ENCODE results near the gene GRM1. TPM values are rescaled to one million over a fixed set of nuclear protein-coding genes. Genes with fewer than 3 reads are reported as not detected.

GRM1 gene
- polyA plus RNA-seq, 1 experiment, result 0.01 TPM

GRCh38 chr6:146364816-146365594 lies 336.1 kb downstream of the GRM1 start:
- POLR2A ChIA-PET, result no interaction called here
- no peak overlapping the region for H3K27ac ChIP-seq (ENCODE audit: low read depth, low read length)
- TF ChIP-seq CTCF (IDR thresholded peaks at IDR 0.05; ENCODE audit: low read depth, low read length), result no peak
- no peak for DNase-seq (ENCODE audit: low read depth, low spot score)
- H3K9me3 ChIP-seq (ENCODE audit: control insufficient read depth, insufficient read depth, low read length), result no peaks in the 10 kb centered on the region
- H3K4me3 ChIP-seq (ENCODE audit: low read depth, low read length), result no peak overlapping the region
- CTCF ChIA-PET, result no interaction called here
- H3K27me3 ChIP-seq (ENCODE audit: control insufficient read depth, insufficient read depth, low read length), result no peaks in the 10 kb centered on the region

- ChIA-PET CTCF (no interaction called here), POLR2A (no interaction called here)
- Histone ChIP-seq H3K27ac (ENCODE audit: low read depth, low read length) (no peak overlapping the region), H3K27me3 (ENCODE audit: control insufficient read depth, insufficient read depth, low read length) (no peaks in the 10 kb centered on the region), H3K9me3 (ENCODE audit: control insufficient read depth, insufficient read depth, low read length) (no peaks in the 10 kb centered on the region), H3K4me3 (ENCODE audit: low read depth, low read length) (no peak overlapping the region)
- DNase-seq (ENCODE audit: low read depth, low spot score), result no peak
- no peak for TF ChIP-seq CTCF (IDR thresholded peaks at IDR 0.05; ENCODE audit: low read depth, low read length)
Observed at GRCh38 chr6:146367061-146367460, 338.2 kb downstream of the GRM1 start.

- no peaks in the 10 kb centered on the region for H3K9me3 ChIP-seq (ENCODE audit: control insufficient read depth, insufficient read depth, low read length)
- TF ChIP-seq CTCF (IDR thresholded peaks at IDR 0.05; ENCODE audit: low read depth, low read length), result no peak
- CTCF ChIA-PET, result no interaction called here
- POLR2A ChIA-PET, result no interaction called here
- no peak for DNase-seq (ENCODE audit: low read depth, low spot score)
- H3K27ac ChIP-seq (ENCODE audit: low read depth, low read length), result no peak overlapping the region
- H3K27me3 ChIP-seq (ENCODE audit: control insufficient read depth, insufficient read depth, low read length), result no peaks in the 10 kb centered on the region
- H3K4me3 ChIP-seq (ENCODE audit: low read depth, low read length), result no peak overlapping the region
Observed at GRCh38 chr6:146369866-146370265, 341.0 kb downstream of the GRM1 start.

- no peak for DNase-seq (ENCODE audit: low read depth, low spot score)
Observed at GRCh38 chr6:146381486-146381885, 352.6 kb downstream of the GRM1 start.

More at GRCh38 chr6:146381486-146381885, 352.6 kb downstream of the GRM1 start:
- CTCF ChIA-PET, result no interaction called here
- H3K27me3 ChIP-seq (ENCODE audit: control insufficient read depth, insufficient read depth, low read length), result no peaks in the 10 kb centered on the region
- POLR2A ChIA-PET, result no interaction called here
- peak; percentile 20; the same call in 1 of the 2 replicates for TF ChIP-seq CTCF (IDR thresholded peaks at IDR 0.05; ENCODE audit: low read depth, low read length)
- no peaks in the 10 kb centered on the region for H3K9me3 ChIP-seq (ENCODE audit: control insufficient read depth, insufficient read depth, low read length)
- no peak overlapping the region for H3K4me3 ChIP-seq (ENCODE audit: low read depth, low read length)
- H3K27ac ChIP-seq (ENCODE audit: low read depth, low read length), result no peak overlapping the region
